NCI-H524 (cell line): ENCODE measurements around the gene DPH5.
A peak's percentile ranks its signal among the peaks of the same experiment; 100 is the strongest.
"Not testable (repeated sequence)": the region's sequence is repeated elsewhere in the genome, so short reads cannot be mapped to it uniquely, and the experiment has no call there.

Source experiments
- DNase-seq, 2 experiments: peaks; one replicate each; lab custom pipeline; 2025; lab: John Stamatoyannopoulos, UW

Gene DPH5

DNA sequence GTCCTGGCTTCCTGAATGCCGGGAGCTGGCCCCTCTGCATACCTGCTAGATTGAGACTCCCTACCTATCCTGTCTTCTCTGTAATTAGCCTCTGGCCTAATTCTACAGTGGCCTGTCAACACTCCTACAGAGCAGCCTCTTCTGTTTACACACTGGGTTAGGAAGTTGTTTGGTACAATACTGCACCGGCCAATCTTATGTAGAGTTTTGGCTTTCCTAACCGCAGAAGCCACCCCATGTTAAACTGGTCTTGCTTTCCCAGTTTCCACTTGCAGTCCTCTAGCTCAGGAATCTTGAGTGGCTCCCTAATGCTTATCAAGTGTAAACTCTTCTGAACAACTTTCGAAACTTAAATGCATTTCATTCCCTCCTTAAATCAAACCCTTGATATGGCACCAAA, 42.8 kb downstream of the DPH5 start:
- DNase-seq, result no peak

DNA sequence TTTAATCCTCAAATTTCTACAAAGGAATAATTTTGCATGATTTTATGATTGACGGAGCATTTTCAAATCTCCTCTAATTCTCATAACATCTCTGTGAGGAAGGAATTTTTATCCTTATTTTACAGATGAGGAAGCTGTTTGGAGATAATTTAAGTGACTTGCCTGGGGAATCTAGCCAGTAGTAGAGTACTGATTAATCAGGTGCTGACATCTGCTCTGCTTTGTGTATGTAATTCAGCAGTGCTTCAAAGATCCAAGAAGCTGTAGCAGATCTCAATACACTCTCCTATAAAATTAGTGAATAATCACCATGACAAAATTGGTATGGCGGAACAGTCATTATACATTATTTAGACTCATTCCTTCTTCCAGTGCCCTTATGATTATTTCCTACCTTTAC, 46.0 kb downstream of the DPH5 start:
- DNase-seq, result no peak

DNA sequence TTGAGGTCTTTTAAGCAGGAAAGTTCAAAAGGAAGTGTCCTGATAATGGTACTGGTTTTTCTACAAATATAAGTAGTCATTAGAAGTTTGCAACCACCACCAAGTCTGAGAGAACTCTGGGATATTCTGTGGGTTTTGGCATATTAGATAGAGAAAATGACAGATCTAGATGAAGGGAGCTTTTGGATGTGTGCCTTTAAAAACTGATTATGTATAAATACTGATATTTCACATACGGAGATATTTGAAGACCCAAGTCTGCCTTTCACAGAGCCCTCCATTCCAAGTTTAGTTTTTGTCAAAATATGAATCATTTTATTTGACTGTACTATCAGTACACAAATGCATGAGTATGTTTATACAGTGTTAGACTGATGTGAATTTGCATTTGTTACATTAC, 48.6 kb downstream of the DPH5 start:
- no peak for DNase-seq

DNA sequence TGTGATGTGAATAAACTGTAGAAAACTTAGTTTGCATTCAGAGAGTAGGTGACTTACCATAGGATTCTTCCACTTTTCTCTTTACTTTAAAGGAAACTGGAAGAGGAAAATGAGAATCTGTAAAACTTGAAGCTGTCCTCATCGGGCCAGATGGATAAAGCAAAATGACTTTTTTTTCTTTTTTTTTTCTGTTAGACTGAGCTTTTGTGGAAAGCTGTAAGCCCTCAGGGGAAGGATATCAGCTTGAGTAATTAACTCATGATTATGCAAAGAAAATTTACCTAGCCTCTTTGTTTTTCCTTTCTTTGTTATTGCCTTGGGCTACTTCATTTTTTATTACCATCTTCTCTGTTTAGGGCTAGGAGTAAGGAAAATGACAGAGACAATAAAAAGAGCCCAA, 53.4 kb downstream of the DPH5 start:
- no peak for DNase-seq

DNA sequence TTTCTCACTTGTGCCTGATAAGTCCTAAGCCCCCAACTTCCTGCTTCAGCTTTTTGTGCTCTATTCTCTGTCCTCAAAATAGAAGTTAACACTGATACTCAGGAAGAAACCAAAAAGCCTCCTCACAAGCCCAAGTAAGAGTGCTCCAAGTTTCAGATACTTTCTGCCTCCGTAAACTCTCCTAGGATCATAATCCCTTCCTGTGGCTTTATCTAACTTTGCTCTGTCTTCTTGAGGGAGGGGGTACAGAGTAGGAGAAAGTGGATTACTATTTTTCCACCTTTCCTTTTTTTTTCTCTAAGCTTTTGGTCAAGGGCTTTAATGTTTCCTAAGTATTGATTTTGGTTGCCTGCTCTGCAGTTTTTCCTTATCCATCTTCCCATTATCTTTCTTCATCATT, 54.6 kb downstream of the DPH5 start:
- no peak for DNase-seq

DNA sequence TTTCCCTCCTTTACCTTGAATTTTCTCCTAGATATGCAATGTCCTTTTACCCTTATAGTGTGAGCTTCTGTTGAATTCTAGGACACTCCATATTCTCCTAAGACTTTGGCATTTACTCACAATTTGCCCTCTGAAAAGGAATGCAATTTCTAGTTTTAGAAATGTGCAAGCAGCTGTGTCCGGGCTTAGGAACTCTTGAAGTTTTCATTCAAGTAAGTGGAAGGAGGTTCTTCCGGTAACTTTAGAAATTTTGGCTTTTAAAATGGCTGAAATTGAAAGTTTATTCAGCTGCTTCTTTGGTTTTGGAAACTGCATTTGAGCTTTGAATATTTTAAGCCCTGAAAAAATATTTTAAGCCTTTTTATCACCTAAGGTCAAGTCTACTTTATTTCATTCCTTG, 56.3 kb downstream of the DPH5 start:
- DNase-seq, result no peak

DNA sequence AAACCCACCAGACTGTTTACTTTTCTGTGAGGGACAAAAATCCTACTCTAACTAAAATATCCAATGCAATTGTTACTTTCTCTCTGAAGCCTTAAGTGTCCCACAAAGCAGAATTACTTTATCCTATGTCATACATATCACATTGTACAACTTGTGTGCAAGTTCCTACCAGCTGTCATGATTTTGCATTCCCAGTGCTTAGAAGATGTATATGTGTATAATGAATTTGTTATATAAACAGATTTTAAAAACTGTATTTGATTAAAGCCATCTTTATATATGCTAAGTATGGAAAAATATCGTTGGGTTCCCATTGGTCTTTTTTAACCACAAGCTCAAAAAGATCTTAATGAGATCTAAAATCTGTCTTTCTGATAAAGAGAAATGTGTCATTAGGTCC, 57.0 kb downstream of the DPH5 start:
- DNase-seq, result no peak

DNA sequence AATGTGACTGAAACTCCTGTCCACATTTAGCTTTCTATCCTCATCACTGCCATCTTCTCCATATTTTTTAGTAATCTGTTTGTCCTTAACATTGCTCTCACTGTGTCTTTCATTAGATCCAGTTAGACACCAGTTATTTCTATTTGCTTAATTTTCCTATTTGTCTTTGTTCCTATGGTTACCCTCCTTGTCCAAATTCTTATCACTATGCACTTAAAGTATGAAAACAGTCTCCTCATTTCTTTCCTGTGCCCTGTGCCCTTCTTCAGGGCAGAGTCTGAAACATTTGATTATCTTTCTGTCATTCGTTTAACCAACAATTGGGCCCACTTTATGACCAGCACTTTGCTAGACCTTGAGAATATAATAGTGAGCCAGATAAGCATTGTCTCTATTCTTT, 65.5 kb downstream of the DPH5 start:
- no peak for DNase-seq

DNA sequence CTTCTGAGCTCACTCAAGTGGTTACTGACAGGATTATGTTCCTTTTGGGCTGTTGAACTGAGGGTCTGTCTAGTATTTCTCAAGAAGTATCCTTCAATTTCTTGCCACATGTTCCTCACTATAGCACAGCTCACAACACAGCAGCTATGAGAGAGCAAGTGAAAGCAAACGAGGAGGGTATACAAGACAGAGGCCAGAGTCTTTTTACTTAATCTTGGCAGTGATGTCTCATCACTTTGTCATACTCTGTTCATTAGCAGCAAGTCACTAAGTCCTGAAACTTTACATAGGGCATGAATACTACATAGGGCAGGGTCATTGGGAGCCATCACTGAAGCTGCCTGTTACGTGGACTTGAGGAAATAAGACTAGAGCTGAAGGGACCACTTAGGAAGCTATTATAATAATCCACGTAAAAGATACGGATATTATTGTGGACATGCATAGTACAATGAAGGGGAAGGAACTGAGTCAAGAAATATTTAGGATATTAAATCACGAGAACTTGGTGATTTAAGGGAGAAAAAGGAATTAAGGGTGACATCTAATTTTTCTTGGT, 66.0 kb downstream of the DPH5 start:
- peak; percentile 60 to 93 for DNase-seq

DNA sequence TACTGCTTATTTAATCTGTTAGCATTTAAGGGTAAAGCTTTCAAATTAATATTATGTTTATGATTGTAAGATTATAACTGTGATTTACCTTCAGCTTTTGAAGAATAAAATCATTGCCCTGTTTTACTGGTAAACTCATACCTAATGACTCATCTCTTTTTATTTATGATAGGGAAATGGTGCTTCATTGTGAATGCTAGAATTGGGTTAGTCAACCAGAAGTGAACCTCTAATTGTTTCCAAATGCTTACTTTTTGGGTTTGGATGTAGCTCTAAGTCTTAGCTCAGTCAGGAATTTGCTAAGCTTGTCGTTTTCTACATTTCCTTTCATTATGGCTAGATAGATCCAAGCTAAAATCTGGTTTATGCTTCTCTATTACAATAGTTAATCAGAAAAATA, 70.3 kb downstream of the DPH5 start:
- no peak for DNase-seq

DNA sequence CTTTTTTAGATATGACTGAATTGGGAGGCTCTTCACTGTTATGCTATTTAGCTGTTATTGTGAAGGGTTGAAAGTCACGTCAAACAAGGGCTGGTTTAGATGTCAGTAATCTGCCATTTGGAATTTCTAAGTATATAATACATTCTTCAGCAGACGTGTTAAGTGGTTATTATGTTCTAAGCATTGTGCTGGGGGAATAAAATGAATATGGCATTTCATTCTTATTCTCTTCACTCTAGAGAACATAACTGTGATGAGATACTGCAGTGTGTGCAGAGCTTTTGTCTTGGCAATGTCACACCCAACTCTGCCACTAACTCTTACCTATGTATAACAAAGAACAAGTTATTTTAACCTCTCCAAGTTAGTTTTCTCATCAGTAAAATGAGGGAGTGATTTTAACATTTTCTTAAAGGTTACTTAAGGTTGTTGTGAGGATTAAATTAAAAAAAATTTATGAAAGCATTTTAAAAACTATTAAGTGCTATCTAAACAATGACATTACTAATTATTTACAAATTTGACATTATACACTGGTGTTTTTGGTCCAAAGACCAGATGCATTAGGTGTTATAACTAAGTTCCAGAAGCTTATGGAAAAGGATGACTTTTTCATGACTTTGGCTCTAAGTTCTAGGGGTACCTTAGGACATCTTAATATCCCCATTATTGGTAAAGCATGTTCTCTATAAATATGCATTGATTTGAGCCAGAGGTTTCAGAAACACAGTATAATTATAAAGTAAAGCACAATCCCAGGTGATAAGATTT, 71.4 kb downstream of the DPH5 start:
- DNase-seq, result no peak

DNA sequence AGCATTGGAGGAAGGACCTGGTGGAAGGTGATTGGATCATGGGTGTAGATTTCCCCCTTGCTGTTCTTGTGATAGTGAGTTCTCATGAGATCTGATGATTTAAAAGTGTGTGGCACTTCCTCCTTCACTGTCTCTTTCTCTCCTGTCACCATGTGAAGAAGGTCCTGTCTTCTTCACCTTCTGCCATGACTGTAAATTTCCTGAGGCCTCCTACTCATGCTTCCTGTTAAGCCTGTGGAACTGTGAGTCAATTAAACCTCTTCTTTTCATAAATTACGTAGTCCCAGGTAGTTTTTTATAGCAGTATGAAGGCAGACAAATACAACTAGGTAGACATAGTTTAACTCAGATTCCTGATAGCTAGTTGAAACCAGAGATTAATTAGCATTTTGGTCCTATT, 72.6 kb downstream of the DPH5 start:
- DNase-seq, result not testable (repeated sequence)

DNA sequence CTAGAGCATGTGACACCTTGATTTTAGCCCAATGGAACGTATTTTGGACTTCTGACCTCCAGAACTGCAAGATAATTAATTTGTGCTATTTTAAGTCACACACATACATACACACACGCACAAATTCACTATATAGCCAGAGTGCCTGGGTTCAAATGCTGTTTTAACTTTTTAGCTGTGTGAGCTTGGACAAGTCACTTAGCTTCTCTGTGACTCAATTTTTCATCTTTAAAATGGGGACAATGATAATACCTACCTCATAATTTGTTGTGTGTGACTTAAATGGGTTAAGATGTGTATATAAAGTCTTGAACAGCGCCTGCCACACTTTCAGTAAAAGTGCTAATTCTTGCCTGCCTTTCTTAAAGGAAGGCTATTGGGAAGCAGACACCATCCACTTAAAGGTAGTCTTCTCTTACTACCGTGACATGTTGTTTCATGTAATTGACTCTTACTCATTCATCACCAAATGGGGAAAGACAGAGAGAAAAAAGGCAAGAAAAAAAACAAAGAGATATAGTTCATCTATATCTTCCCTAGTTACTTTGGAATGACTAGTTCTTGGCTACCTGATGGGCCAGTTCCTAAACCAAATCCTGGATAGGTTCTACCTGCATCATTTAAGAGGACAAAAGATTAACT, 73.4 kb downstream of the DPH5 start:
- no peak for DNase-seq

DNA sequence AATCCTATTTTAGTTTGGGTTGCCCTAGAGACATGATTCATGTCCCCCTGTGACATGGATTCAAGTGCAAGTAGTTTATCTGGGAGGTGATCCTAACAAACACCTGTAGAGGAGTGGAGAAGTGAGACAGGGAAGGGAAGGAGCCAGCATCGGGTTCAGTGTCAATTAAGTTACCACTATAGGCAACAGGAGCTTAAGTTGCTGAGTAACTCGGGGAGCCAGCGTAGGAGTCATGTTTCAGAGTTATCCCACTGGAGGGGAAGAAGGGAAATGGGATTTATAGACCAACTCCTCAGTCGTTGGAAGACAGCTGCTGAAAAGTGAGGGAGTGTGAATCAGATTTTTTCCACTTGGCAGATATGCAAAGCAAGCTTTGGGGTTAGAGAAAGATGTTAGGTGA, 74.8 kb downstream of the DPH5 start:
- peak in 1 of 2 experiments; percentile 19 for DNase-seq

DNA sequence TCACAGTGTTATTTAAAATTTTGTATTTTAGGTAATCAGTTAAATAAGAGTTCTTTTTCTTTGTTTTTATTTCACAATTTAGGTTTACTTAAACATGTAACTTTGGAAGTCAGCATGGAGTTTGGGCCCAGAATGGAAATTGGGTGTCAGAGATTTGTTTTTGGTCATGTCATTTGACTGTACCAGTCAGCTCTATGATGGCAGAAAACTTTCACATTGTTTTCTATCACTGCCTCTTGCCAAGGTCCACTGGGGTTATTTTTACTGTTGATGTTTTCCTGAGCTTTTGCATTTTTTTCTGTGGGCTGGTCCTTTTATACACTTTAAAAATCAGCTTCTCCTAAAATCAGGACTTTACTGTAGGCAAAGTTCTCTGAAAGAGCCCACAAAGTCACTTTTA, 75.2 kb downstream of the DPH5 start:
- no peak for DNase-seq

DNA sequence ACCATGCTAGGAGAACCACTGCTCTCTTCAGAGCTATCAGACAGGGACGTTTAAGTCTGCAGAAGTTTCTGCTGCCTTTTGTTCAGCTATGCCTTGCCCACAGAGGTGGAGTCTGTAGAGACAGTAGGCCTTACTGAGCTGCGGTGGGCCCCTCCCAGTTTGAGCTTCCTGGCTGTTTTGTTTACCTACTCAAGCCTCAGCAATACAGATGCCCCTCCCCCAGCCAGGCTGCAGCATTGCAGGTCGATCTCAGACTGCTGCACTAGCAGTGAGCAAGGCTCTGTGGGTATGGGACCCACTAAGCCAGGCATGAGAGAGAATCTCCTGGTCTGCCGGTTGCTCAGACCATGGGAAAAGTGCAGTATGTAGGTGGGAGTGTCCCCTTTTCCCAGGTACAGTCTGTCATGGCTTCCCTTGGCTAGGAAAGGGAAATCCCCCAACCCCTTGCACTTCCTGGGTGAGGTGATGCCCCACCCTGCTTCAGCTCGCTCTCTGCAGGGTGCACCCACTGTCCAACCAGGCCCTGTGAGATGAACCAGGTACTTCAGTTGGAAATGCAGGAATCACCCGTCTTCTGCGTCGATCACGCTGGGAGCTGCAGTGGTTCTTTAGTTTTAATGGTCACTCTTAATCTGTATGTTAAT, 75.9 kb downstream of the DPH5 start:
- not testable (repeated sequence) for DNase-seq

DNA sequence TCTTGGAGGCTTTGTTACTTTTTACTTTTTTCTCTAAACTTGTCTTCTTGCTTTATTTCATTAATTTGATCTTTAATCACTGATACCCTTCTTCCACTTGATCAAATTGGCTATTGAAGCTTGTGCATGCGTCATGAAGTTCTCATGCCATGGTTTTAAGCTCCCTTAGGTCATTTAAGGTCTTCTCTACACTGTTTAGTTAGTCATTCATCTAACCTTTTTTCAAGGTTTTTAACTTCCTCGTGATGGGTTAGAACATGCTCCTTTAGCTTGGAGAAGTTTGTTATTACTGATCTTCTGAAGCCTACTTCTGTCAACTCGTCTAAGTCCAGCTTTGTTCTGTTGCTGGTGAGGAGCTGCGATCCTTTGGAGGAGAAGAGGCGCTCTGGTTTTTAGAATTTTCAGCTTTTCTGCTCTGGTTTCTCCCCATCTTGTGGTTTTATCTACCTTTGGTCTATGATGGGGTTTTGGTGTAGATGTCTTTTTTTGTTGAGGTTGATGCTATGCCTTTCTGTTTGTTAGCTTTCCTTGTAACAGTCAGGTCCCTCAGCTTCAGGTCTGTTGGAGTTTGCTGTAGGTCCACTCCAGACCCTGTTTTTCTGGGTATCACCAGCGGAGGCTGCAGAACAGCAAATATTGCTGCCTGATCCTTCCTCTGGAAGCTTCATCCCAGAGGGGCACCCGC, 76.7 kb downstream of the DPH5 start:
- not testable (repeated sequence) for DNase-seq

DNA sequence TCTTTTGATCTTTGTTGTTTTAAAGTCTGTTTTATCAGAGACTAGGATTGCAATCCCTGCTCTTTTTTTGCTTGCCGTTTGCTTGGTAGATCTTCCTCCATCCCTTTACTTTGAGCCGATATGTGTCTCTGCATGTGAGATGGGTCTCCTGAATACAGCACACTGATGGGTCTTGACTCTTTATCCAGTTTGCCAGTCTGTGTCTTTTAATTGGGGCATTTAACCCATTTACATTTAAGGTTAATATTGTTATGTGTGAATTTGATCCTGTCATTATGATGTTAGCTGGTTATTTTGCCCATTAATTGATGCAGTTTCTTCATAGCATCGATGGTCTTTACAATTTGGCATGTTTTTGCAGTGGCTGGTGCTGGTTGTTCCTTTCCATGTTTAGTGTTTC, 77.8 kb downstream of the DPH5 start:
- DNase-seq, result not testable (repeated sequence)

DNA sequence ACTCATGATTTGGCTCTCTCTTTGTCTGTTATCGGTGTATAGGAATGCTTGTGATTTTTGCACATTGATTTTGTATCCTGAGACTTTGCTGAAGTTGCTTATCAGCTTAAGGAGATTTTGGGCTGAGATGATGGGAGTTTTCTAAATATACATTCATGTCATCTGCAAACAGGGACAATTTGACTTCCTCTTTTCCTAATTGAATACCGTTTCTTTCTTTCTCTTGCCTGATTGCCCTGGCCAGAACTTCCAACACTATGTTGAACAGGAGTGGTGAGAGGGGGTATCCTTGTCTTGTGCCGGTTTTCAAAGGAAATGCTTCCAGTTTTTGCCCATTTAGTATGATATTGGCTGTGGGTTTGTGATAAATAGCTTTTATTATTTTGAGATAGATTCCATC, 79.5 kb downstream of the DPH5 start:
- DNase-seq, result not testable (repeated sequence)

DNA sequence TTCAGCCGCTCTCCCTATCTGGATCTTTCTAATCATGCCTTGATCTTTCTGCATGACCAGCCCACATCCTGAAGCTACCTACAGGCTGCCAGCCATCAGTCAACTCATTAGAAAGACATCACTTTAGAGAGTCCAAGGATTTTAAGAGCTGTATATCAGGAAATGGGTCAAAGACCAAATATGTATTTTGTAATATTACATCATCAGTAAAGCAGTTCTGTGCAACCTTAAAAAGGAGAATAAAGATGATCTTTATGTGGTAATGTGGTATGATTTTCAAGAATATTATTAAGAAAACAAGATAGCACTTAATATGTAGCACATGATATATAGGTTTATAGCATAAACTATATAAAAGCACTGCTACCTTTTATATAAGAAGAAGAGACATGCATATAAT, 82.1 kb downstream of the DPH5 start:
- DNase-seq, result no peak

DNA sequence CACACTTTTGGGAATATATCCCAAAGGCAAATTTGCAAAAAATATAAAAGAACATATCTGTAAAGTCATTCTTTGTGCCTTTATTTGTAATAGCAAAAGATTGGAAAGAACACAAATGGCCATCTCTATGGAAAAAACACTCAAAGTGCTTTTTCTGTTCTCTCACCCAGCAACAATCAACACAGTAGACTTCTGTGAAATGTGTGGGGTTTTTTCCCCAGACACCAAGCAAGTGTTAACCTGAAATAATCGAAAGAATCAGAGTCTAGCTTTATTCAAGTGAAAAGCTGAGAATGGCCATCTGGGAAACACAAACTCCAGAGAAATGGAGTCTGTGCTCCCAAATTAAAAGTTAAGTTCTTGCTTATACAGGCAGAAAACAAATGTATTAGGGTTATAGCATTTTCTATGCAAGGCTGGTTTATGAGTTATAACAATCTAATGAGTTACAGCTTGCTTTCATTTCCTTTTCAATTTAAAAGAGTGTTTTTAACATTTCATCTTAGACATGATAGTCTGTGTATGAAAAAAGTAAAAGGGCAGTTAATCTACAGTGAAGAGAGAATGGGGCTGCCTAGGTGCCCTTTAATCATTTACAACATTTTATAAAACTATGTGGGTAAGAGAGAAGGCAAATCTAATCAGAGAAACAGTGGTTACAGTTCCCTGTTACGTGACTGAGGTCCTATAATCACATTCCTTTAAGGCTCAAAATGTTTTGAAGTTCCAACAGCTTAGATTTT, 83.1 kb downstream of the DPH5 start:
- no peak for DNase-seq
